ENCODE measurements around the gene AFAP1.

Gene AFAP1

DNA sequence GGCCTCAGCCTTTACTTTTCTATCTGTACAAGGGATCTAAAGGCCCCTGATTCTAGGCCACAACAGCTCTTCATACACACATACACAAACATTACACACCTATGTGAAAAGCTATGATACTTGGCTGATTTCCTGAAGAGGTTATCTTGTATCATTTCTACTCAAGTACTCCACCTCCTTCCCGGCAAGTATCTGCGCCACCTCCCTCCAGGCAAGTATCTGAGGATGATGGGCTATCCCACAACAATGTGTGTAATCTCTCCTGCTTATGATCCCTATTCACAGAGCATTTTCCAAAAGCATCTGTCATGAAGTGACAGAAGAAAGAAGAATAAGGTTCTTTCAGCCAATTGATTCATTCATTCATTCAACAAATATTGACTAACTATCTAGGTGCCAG lies 36.8 kb downstream of the AFAP1 start:
- H3K4me3 ChIP-seq (ENCODE audit: low read depth in 1 of 2, low read length in 1 of 2), result no peak overlapping the region
- peaks cover 51% of the 10 kb centered on the region for H3K27me3 ChIP-seq
- TF ChIP-seq, protein P1, sequence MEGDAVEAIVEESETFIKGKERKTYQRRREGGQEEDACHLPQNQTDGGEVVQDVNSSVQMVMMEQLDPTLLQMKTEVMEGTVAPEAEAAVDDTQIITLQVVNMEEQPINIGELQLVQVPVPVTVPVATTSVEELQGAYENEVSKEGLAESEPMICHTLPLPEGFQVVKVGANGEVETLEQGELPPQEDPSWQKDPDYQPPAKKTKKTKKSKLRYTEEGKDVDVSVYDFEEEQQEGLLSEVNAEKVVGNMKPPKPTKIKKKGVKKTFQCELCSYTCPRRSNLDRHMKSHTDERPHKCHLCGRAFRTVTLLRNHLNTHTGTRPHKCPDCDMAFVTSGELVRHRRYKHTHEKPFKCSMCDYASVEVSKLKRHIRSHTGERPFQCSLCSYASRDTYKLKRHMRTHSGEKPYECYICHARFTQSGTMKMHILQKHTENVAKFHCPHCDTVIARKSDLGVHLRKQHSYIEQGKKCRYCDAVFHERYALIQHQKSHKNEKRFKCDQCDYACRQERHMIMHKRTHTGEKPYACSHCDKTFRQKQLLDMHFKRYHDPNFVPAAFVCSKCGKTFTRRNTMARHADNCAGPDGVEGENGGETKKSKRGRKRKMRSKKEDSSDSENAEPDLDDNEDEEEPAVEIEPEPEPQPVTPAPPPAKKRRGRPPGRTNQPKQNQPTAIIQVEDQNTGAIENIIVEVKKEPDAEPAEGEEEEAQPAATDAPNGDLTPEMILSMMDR (IDR thresholded peaks at IDR 0.05), result no peak
- H3K9me3 ChIP-seq, result no peaks in the 10 kb centered on the region
- H3K36me3 ChIP-seq, result no peaks in the 10 kb centered on the region
- no peaks in the 10 kb centered on the region for H3K4me1 ChIP-seq (ENCODE audit: control insufficient read depth in 1 of 2, insufficient read depth in 1 of 2, low read depth in 1 of 2, low read length in 1 of 2)
- no peak overlapping the region for H3K27ac ChIP-seq

DNA sequence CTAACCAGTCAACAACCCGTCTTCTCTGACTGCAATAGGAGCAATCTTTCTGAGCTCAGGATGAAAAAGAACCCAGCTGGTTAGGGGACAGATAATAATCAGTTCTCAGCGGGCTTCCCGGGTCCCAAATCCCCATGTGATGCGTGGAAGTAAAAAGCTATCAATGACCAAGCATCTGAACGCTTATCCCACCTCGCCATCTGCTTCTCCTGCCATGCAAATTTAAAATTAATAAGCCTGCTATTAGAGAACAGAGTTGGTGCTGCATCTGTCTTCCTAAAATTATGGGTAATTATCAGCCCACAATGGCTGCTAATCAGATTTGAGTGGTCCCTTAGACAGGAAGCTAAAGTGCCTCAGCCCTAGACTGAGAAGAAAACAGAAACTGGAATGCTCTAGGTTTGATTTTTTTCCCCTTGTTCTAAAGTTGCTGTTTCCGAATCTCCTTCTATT lies 37.5 kb downstream of the AFAP1 start:
- Histone ChIP-seq H3K27ac (no peak overlapping the region), H3K4me3 (ENCODE audit: low read depth in 1 of 2, low read length in 1 of 2) (no peak overlapping the region), H3K4me1 (ENCODE audit: control insufficient read depth in 1 of 2, insufficient read depth in 1 of 2, low read depth in 1 of 2, low read length in 1 of 2) (no peaks in the 10 kb centered on the region), H3K27me3 (peaks cover 51% of the 10 kb centered on the region), H3K36me3 (no peaks in the 10 kb centered on the region), H3K9me3 (no peaks in the 10 kb centered on the region)
- TF ChIP-seq, protein P1 (IDR thresholded peaks at IDR 0.05), result no peak

DNA sequence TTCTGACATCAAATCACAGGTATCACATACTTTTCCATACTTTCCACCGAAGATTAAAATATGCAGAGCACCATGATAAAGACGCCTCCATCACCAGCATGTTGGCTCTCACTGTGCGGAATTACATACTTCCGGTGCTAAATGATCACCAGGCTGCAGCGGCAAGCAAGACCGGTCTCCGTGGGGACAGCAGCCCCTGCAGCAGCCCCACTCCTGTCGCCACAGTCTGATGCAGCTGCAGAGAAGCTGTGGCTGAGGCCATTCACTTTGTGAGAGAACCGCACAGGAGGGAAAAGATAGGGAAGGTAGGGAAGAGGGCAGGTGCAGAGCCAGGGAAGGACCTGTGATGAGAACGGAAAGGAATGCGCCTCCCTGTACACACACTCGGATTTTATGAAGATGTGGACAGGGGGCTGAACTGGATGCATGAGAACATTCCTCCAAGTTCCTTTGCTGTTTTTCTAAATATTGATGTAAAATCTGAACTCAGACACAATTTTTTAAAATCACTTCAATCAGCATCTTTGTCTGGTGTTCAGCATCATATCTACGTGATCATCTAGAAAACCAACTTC lies 38.3 kb downstream of the AFAP1 start:
- Histone ChIP-seq H3K4me3 (ENCODE audit: low read depth in 1 of 2, low read length in 1 of 2) (no peak overlapping the region), H3K27me3 (peaks cover 51% of the 10 kb centered on the region), H3K36me3 (no peaks in the 10 kb centered on the region), H3K27ac (no peak overlapping the region), H3K9me3 (no peaks in the 10 kb centered on the region), H3K4me1 (ENCODE audit: control insufficient read depth in 1 of 2, insufficient read depth in 1 of 2, low read depth in 1 of 2, low read length in 1 of 2) (no peaks in the 10 kb centered on the region)
- TF ChIP-seq, protein P1 (IDR thresholded peaks at IDR 0.05), result no peak

DNA sequence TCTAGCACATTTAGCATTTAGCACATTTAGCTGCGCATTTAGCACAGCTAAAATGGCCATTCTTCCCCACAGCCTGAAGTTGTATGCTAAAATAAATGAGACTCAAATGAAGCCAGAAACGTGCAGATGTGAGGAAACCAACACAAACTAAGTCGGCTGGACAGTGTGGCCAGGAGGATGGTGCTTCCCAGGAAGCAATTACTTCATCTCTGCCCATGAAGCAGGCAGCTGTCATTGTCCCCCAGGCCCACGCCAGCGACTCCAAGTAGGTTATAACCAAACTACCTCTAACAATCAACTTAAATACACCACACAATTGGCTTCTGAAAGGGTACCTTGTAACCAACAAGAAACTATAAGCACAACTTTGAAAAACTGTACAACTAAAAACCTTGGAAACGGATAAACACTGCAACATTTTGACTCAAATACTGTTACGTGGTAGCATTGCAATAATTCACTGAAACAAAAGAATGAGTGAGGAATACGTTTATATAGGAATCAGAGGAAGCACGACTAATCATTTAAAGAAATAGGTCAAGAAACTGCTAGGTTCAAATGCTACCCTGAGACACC lies 39.2 kb downstream of the AFAP1 start:
- H3K27me3 ChIP-seq, result peaks cover 51% of the 10 kb centered on the region
- H3K4me1 ChIP-seq (ENCODE audit: control insufficient read depth in 1 of 2, insufficient read depth in 1 of 2, low read depth in 1 of 2, low read length in 1 of 2), result no peaks in the 10 kb centered on the region
- no peak overlapping the region for H3K4me3 ChIP-seq (ENCODE audit: low read depth in 1 of 2, low read length in 1 of 2)
- no peaks in the 10 kb centered on the region for H3K9me3 ChIP-seq
- TF ChIP-seq, protein P1 (IDR thresholded peaks at IDR 0.05), result no peak
- no peak overlapping the region for H3K27ac ChIP-seq
- no peaks in the 10 kb centered on the region for H3K36me3 ChIP-seq

DNA sequence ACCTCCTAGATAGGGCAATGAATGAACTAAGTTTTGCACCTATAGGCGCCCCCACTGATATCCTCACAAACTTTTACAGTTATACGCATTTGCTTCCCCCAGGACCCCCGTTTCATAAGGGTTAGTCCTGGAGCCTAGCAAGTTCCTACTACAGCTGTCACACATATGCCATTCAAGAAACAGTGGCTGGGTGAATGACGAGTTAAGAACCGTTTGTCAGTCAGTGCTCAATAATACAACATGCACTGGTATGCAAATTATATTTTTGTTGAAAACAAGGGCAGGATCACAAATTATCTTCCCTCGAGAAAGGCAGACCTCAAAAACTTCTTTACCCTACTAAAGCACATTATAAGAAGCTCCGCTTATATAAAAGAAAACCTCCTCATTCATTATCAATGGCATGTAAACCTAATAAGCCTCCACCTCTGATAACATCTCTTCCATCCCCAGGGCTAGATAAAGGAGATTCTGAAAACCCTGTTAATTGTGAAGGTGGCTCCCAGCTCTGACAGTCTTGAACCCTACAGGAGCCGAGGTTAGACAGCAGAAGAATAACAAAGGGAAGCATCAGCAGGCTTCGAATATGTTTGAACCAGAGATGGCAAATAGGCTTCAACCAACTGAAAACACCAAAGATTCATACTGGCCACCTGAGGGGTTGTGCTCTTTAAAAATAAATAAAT lies 40.3 kb downstream of the AFAP1 start:
- Histone ChIP-seq H3K27me3 (peaks cover 46% of the 10 kb centered on the region), H3K36me3 (no peaks in the 10 kb centered on the region), H3K27ac (no peak overlapping the region), H3K9me3 (no peaks in the 10 kb centered on the region), H3K4me1 (ENCODE audit: control insufficient read depth in 1 of 2, insufficient read depth in 1 of 2, low read depth in 1 of 2, low read length in 1 of 2) (no peaks in the 10 kb centered on the region), H3K4me3 (ENCODE audit: low read depth in 1 of 2, low read length in 1 of 2) (no peak overlapping the region)
- TF ChIP-seq, protein P1 (IDR thresholded peaks at IDR 0.05), result no peak
